GM12864 (cell line): ENCODE measurements around the gene GIPC2.

ENCODE experiments used
- DNase-seq: peaks from one replicate; pipeline ENCODE4 v3.0.0-alpha.2; 2011; ENCODE audit warnings: low read depth
- H3K4me3 ChIP-seq: 2 replicates; pipeline ENCODE4 v1.5.1; 2011; ENCODE audit warnings: mild to moderate bottlenecking, low read depth, low read length, control low read depth
- CTCF ChIP-seq: IDR thresholded peaks from 2 replicates; pipeline ENCODE4 v1.5.1; 2011; ENCODE audit warnings: low read depth, mild to moderate bottlenecking, moderate library complexity, low read length, control low read depth, inconsistent platforms; ENCODE audit errors: missing control alignments

Gene GIPC2

GRCh38 chr1:78088015-78088414 is 42.2 kb downstream of the GIPC2 start:
- DNase-seq = no peak
- TF ChIP-seq CTCF = no peak
- no peak overlapping the region for H3K4me3 ChIP-seq

- DNase-seq = no peak
- no peak overlapping the region for H3K4me3 ChIP-seq
- no peak for TF ChIP-seq CTCF
These were observed 42.7 kb downstream of the GIPC2 start for GRCh38 chr1:78088486-78088885.

- DNase-seq = no peak
- H3K4me3 ChIP-seq = no peak overlapping the region
- TF ChIP-seq CTCF = no peak
These were observed 43.2 kb downstream of the GIPC2 start for GRCh38 chr1:78089010-78089409.

- no peak for TF ChIP-seq CTCF
- DNase-seq = no peak
- H3K4me3 ChIP-seq = no peak overlapping the region
These were observed 44.8 kb downstream of the GIPC2 start for GRCh38 chr1:78090472-78091133.

- DNase-seq = no peak
- H3K4me3 ChIP-seq = no peak overlapping the region
- TF ChIP-seq CTCF = no peak
These were observed 45.5 kb downstream of the GIPC2 start for GRCh38 chr1:78091215-78091813.

GRCh38 chr1:78091886-78092285 is 46.1 kb downstream of the GIPC2 start:
- H3K4me3 ChIP-seq = no peak overlapping the region
- no peak for DNase-seq
- TF ChIP-seq CTCF = no peak

GRCh38 chr1:78092643-78093042 is 46.9 kb downstream of the GIPC2 start:
- H3K4me3 ChIP-seq = no peak overlapping the region
- DNase-seq = no peak
- no peak for TF ChIP-seq CTCF
